ENCODE results near the gene PAX6. TPM values are rescaled to one million over a fixed set of nuclear protein-coding genes. Genes with fewer than 3 reads are reported as not detected.

The PAX6 gene
- total and polyA plus RNA-seq, 5 donors from 2014 or later = not detected

- peaks cover 0 to 12% (median 3%) of the 10 kb centered on the region in 7 donors for H3K9me3 Mint-ChIP-seq
- H3K36me3 ChIP-seq (ENCODE audit: control insufficient read depth, insufficient read depth, low read length) = no peaks in the 10 kb centered on the region
- ATAC-seq (ENCODE audit: low read depth in 2 of 2) (no peak), DNase-seq (no peak)
- peaks cover 33% of the 10 kb centered on the region for H3K27me3 ChIP-seq (ENCODE audit: control insufficient read depth, insufficient read depth, low read length)
- peaks cover 0 to 31% (median 16%) of the 10 kb centered on the region in 4 donors for H3K4me1 Mint-ChIP-seq
- no peak overlapping the region for H3K4me3 Mint-ChIP-seq
- peaks cover 18% of the 10 kb centered on the region for H3K4me1 ChIP-seq (ENCODE audit: control insufficient read depth, insufficient read depth, low read length, poor library complexity, severe bottlenecking)
- H3K4me3 ChIP-seq (ENCODE audit: low read depth, low read length) = no peak overlapping the region
- H3K9me3 ChIP-seq (ENCODE audit: control insufficient read depth in 2 of 2, low read length in 2 of 2) = peaks cover 3 to 8% of the 10 kb centered on the region in 2 experiments
- no peak overlapping the region for H3K27ac ChIP-seq (ENCODE audit: insufficient read depth, low read length, poor library complexity, severe bottlenecking)
- no peaks in the 10 kb centered on the region for H3K36me3 Mint-ChIP-seq
- peak overlapping the region in 1 of 3 donors; percentile 43 for H3K27ac Mint-ChIP-seq
- peaks cover 64% of the 10 kb centered on the region for H3K27me3 Mint-ChIP-seq
Observed at GRCh38 chr11:31795706-31796498, 15.2 kb downstream of the PAX6 start.

GRCh38 chr11:31794548-31794947, 16.6 kb downstream of the PAX6 start:
- H3K4me1 ChIP-seq (ENCODE audit: control insufficient read depth, insufficient read depth, low read length, poor library complexity, severe bottlenecking) = peaks cover 14% of the 10 kb centered on the region
- H3K36me3 ChIP-seq (ENCODE audit: control insufficient read depth, insufficient read depth, low read length) = no peaks in the 10 kb centered on the region
- Mint-ChIP-seq H3K4me1 (peaks cover 0 to 19% (median 6%) of the 10 kb centered on the region in 4 donors), H3K36me3 (no peaks in the 10 kb centered on the region), H3K4me3 (no peak overlapping the region), H3K9me3 (peaks cover 0 to 6% (median 0%) of the 10 kb centered on the region in 7 donors), H3K27ac (peak overlapping the region in 1 of 3 donors; percentile 88), H3K27me3 (peaks cover 51% of the 10 kb centered on the region)
- H3K27me3 ChIP-seq (ENCODE audit: control insufficient read depth, insufficient read depth, low read length) = peaks cover 23% of the 10 kb centered on the region
- DNase-seq (no peak), ATAC-seq (ENCODE audit: low read depth in 2 of 2) (no peak)
- no peaks in the 10 kb centered on the region for H3K9me3 ChIP-seq (ENCODE audit: control insufficient read depth in 2 of 2, low read length in 2 of 2)
- no peak overlapping the region for H3K27ac ChIP-seq (ENCODE audit: insufficient read depth, low read length, poor library complexity, severe bottlenecking)
- H3K4me3 ChIP-seq (ENCODE audit: low read depth, low read length) = no peak overlapping the region

GRCh38 chr11:31793264-31793663, 17.9 kb downstream of the PAX6 start:
- DNase-seq (no peak), ATAC-seq (ENCODE audit: low read depth in 2 of 2) (no peak)
- Mint-ChIP-seq H3K36me3 (no peaks in the 10 kb centered on the region), H3K27ac (no peak overlapping the region), H3K4me3 (no peak overlapping the region), H3K9me3 (peaks cover 0 to 5% (median 0%) of the 10 kb centered on the region in 7 donors), H3K4me1 (peaks cover 0 to 10% (median 5%) of the 10 kb centered on the region in 4 donors), H3K27me3 (peaks cover 39% of the 10 kb centered on the region)
- H3K27ac ChIP-seq (ENCODE audit: insufficient read depth, low read length, poor library complexity, severe bottlenecking) = no peak overlapping the region
- H3K4me1 ChIP-seq (ENCODE audit: control insufficient read depth, insufficient read depth, low read length, poor library complexity, severe bottlenecking) = peaks cover under 1% of the 10 kb centered on the region
- H3K27me3 ChIP-seq (ENCODE audit: control insufficient read depth, insufficient read depth, low read length) = peaks cover 23% of the 10 kb centered on the region
- H3K9me3 ChIP-seq (ENCODE audit: control insufficient read depth in 2 of 2, low read length in 2 of 2) = no peaks in the 10 kb centered on the region
- no peaks in the 10 kb centered on the region for H3K36me3 ChIP-seq (ENCODE audit: control insufficient read depth, insufficient read depth, low read length)
- H3K4me3 ChIP-seq (ENCODE audit: low read depth, low read length) = no peak overlapping the region

- no peak overlapping the region for H3K27ac ChIP-seq (ENCODE audit: insufficient read depth, low read length, poor library complexity, severe bottlenecking)
- Mint-ChIP-seq H3K36me3 (no peaks in the 10 kb centered on the region), H3K9me3 (peaks cover 0 to 3% (median 0%) of the 10 kb centered on the region in 7 donors), H3K27ac (no peak overlapping the region), H3K27me3 (peaks cover 31% of the 10 kb centered on the region), H3K4me3 (no peak overlapping the region), H3K4me1 (peaks cover 0 to 6% (median 2%) of the 10 kb centered on the region in 4 donors)
- no peaks in the 10 kb centered on the region for H3K4me1 ChIP-seq (ENCODE audit: control insufficient read depth, insufficient read depth, low read length, poor library complexity, severe bottlenecking)
- DNase-seq = no peak
- H3K4me3 ChIP-seq (ENCODE audit: low read depth, low read length) = no peak overlapping the region
- H3K36me3 ChIP-seq (ENCODE audit: control insufficient read depth, insufficient read depth, low read length) = no peaks in the 10 kb centered on the region
- H3K27me3 ChIP-seq (ENCODE audit: control insufficient read depth, insufficient read depth, low read length) = peaks cover 21% of the 10 kb centered on the region
- no peak for ATAC-seq (ENCODE audit: low read depth in 2 of 2)
- H3K9me3 ChIP-seq (ENCODE audit: control insufficient read depth in 2 of 2, low read length in 2 of 2) = no peaks in the 10 kb centered on the region
Observed at GRCh38 chr11:31792456-31792855, 18.7 kb downstream of the PAX6 start.

- DNase-seq (no peak), ATAC-seq (ENCODE audit: low read depth in 2 of 2) (no peak)
- H3K4me1 Mint-ChIP-seq = peaks cover 0 to 4% (median 1%) of the 10 kb centered on the region in 4 donors
- no peaks in the 10 kb centered on the region for H3K4me1 ChIP-seq (ENCODE audit: control insufficient read depth, insufficient read depth, low read length, poor library complexity, severe bottlenecking)
- no peaks in the 10 kb centered on the region for H3K9me3 ChIP-seq (ENCODE audit: control insufficient read depth in 2 of 2, low read length in 2 of 2)
- peaks cover 27% of the 10 kb centered on the region for H3K27me3 Mint-ChIP-seq
- peaks cover 19% of the 10 kb centered on the region for H3K27me3 ChIP-seq (ENCODE audit: control insufficient read depth, insufficient read depth, low read length)
- H3K27ac ChIP-seq (ENCODE audit: insufficient read depth, low read length, poor library complexity, severe bottlenecking) = no peak overlapping the region
- H3K36me3 Mint-ChIP-seq = no peaks in the 10 kb centered on the region
- no peak overlapping the region for H3K4me3 ChIP-seq (ENCODE audit: low read depth, low read length)
- H3K36me3 ChIP-seq (ENCODE audit: control insufficient read depth, insufficient read depth, low read length) = no peaks in the 10 kb centered on the region
- no peak overlapping the region for H3K27ac Mint-ChIP-seq
- H3K4me3 Mint-ChIP-seq = no peak overlapping the region
- peaks cover 0 to 3% (median 0%) of the 10 kb centered on the region in 7 donors for H3K9me3 Mint-ChIP-seq
Observed at GRCh38 chr11:31792036-31792435, 19.1 kb downstream of the PAX6 start.

- peaks cover 13% of the 10 kb centered on the region for H3K27me3 Mint-ChIP-seq
- H3K4me1 ChIP-seq (ENCODE audit: control insufficient read depth, insufficient read depth, low read length, poor library complexity, severe bottlenecking) = no peaks in the 10 kb centered on the region
- no peaks in the 10 kb centered on the region for H3K9me3 ChIP-seq (ENCODE audit: control insufficient read depth in 2 of 2, low read length in 2 of 2)
- no peaks in the 10 kb centered on the region for H3K36me3 Mint-ChIP-seq
- DNase-seq (no peak), ATAC-seq (ENCODE audit: low read depth in 2 of 2) (no peak)
- H3K27ac Mint-ChIP-seq = no peak overlapping the region
- H3K9me3 Mint-ChIP-seq = peaks cover 0 to 3% (median 0%) of the 10 kb centered on the region in 7 donors
- no peak overlapping the region for H3K4me3 ChIP-seq (ENCODE audit: low read depth, low read length)
- peaks cover 13% of the 10 kb centered on the region for H3K27me3 ChIP-seq (ENCODE audit: control insufficient read depth, insufficient read depth, low read length)
- H3K36me3 ChIP-seq (ENCODE audit: control insufficient read depth, insufficient read depth, low read length) = no peaks in the 10 kb centered on the region
- H3K4me1 Mint-ChIP-seq = no peaks in the 10 kb centered on the region
- no peak overlapping the region for H3K27ac ChIP-seq (ENCODE audit: insufficient read depth, low read length, poor library complexity, severe bottlenecking)
- no peak overlapping the region for H3K4me3 Mint-ChIP-seq
Observed at GRCh38 chr11:31790649-31791048, 20.5 kb downstream of the PAX6 start.

GRCh38 chr11:31788085-31788484, 23.0 kb downstream of the PAX6 start:
- peaks cover 3% of the 10 kb centered on the region for H3K27me3 ChIP-seq (ENCODE audit: control insufficient read depth, insufficient read depth, low read length)
- H3K4me1 ChIP-seq (ENCODE audit: control insufficient read depth, insufficient read depth, low read length, poor library complexity, severe bottlenecking) = no peaks in the 10 kb centered on the region
- peaks cover 5% of the 10 kb centered on the region for H3K36me3 Mint-ChIP-seq
- H3K27ac Mint-ChIP-seq = no peak overlapping the region
- H3K9me3 ChIP-seq (ENCODE audit: control insufficient read depth in 2 of 2, low read length in 2 of 2) = no peaks in the 10 kb centered on the region
- DNase-seq (no peak), ATAC-seq (ENCODE audit: low read depth in 2 of 2) (no peak)
- H3K4me3 ChIP-seq (ENCODE audit: low read depth, low read length) = no peak overlapping the region
- no peaks in the 10 kb centered on the region for H3K36me3 ChIP-seq (ENCODE audit: control insufficient read depth, insufficient read depth, low read length)
- H3K9me3 Mint-ChIP-seq = peaks cover 0 to 3% (median 0%) of the 10 kb centered on the region in 7 donors
- no peak overlapping the region for H3K4me3 Mint-ChIP-seq
- H3K27ac ChIP-seq (ENCODE audit: insufficient read depth, low read length, poor library complexity, severe bottlenecking) = no peak overlapping the region
- H3K27me3 Mint-ChIP-seq = no peaks in the 10 kb centered on the region
- no peaks in the 10 kb centered on the region for H3K4me1 Mint-ChIP-seq

Data from CD4-positive, CD25-positive, alpha-beta regulatory T cell (primary cell).